K562 (cell line): ENCODE measurements around the gene CEBPE. TPM values are rescaled to one million over a fixed set of nuclear protein-coding genes. Genes with fewer than 3 reads are reported as not detected.

Experiments used
- CEBPG ChIP-seq, 3 experiments: fragments of 200-800 bp in 1 of 3; sonication (Bioruptor generic) in 1 of 3; sonication (generic) in 1 of 3; formaldehyde crosslinking in 1 of 3; IDR thresholded peaks in 2 of 3; conservative IDR thresholded peaks in 1 of 3; 2 replicates each; pipeline versions ENCODE4 v1.6.1 to v1.8.0; 2016 to 2022; ENCODE audit warnings: missing compliant biosample characterization in 2 of 3, missing genetic modification characterization in 2 of 3, mild to moderate bottlenecking in 1 of 3, missing genetic modification reagents in 1 of 3
- CTBP1 ChIP-seq: fragments of 450-650 bp; IDR thresholded peaks from 2 replicates; pipeline ENCODE4 v1.6.1; 2016; ENCODE audit warnings: borderline replicate concordance
- FIP1L1 ChIP-seq: fragments of 200-400 bp; formaldehyde crosslinking; IDR thresholded peaks from 2 replicates; pipeline ENCODE4 v1.6.1; 2018; ENCODE audit warnings: mild to moderate bottlenecking, low read depth, low read length; ENCODE audit not compliant: poor library complexity, severe bottlenecking
- FOXM1 ChIP-seq, 2 experiments: fragments of 450-650 bp in 1 of 2; sonication (generic) in 1 of 2; formaldehyde crosslinking in 1 of 2; IDR thresholded peaks; 2 replicates each; pipeline versions ENCODE4 v1.6.1 to v1.9.0; 2017 to 2022; ENCODE audit warnings: low read depth in 2 of 2, mild to moderate bottlenecking in 2 of 2, missing genetic modification reagents in 1 of 2, moderate library complexity in 1 of 2
- IFI16 ChIP-seq: fragments of 250-450 bp; sonication (Bioruptor Pico); IDR thresholded peaks from 2 replicates; pipeline ENCODE4 v2.1.2; 2022; ENCODE audit warnings: mild to moderate bottlenecking, inconsistent platforms
- IRF2 ChIP-seq: sonication (generic); formaldehyde crosslinking; IDR thresholded peaks from 2 replicates; pipeline ENCODE4 v1.8.1; 2022; ENCODE audit warnings: mild to moderate bottlenecking, missing genetic modification reagents
- MEIS2 ChIP-seq: fragments of 450-650 bp; IDR thresholded peaks from 2 replicates; pipeline ENCODE4 v1.6.1; 2014; ENCODE audit warnings: mild to moderate bottlenecking; ENCODE audit not compliant: partially characterized antibody
- NCOR1 ChIP-seq: fragments of 450-650 bp; IDR thresholded peaks from 2 replicates; pipeline ENCODE4 v1.6.1; 2016; ENCODE audit warnings: mild to moderate bottlenecking, moderate library complexity
- NEUROD1 ChIP-seq: fragments of 150-350 bp; IDR thresholded peaks from 2 replicates; pipeline ENCODE4 v1.6.1; 2014; ENCODE audit warnings: borderline replicate concordance, low read length, low read depth; ENCODE audit not compliant: partially characterized antibody
- NR0B1 ChIP-seq: fragments of 450-650 bp; IDR thresholded peaks from one replicate; pipeline ENCODE4 v1.6.1; 2018; ENCODE audit warnings: mild to moderate bottlenecking, moderate library complexity; ENCODE audit not compliant: partially characterized antibody
- PML ChIP-seq: IDR thresholded peaks from 2 replicates; pipeline ENCODE4 v1.6.1; 2012; ENCODE audit warnings: low read length, inconsistent platforms
- POLR2A ChIP-seq: fragments of 450-650 bp; conservative IDR thresholded peaks from 2 replicates; pipeline ENCODE4 v1.6.1; 2016
- RBM17 ChIP-seq: fragments of 200-400 bp; formaldehyde crosslinking; IDR thresholded peaks from 2 replicates; pipeline ENCODE4 v1.6.1; 2017; ENCODE audit warnings: low read depth, mild to moderate bottlenecking, low read length, borderline replicate concordance
- RFX7 ChIP-seq: fragments of 250-450 bp; sonication (Bioruptor Pico); IDR thresholded peaks from 2 replicates; pipeline ENCODE4 v1.5.1; 2021; ENCODE audit warnings: mild to moderate bottlenecking
- SMAD2 ChIP-seq: fragments of 150-350 bp; IDR thresholded peaks from 2 replicates; pipeline ENCODE4 v1.6.1; 2014; ENCODE audit warnings: low read depth, mild to moderate bottlenecking, low read length
- SMAD3 ChIP-seq: fragments of 450-650 bp; formaldehyde crosslinking; conservative IDR thresholded peaks from 2 replicates; pipeline ENCODE4 v1.4.0; 2020; ENCODE audit warnings: mild to moderate bottlenecking
- SREBF1 ChIP-seq: fragments of 150-350 bp; IDR thresholded peaks from 2 replicates; pipeline ENCODE4 v1.6.1; 2014; ENCODE audit warnings: antibody characterized with exemption, low read depth, low read length, borderline replicate concordance
- SRSF1 ChIP-seq: fragments of 200-400 bp; formaldehyde crosslinking; IDR thresholded peaks from 2 replicates; pipeline ENCODE4 v1.6.1; 2017; ENCODE audit warnings: mild to moderate bottlenecking, low read depth, low read length, moderate library complexity
- TBL1XR1 ChIP-seq, 2 experiments: IDR thresholded peaks; 2 replicates each; pipeline ENCODE4 v1.6.1; 2012; ENCODE audit warnings: improper control_type of control experiment in 2 of 2, low read length in 2 of 2, mild to moderate bottlenecking in 1 of 2
- ZBTB2 ChIP-seq: fragments of 450-650 bp; IDR thresholded peaks from 2 replicates; pipeline ENCODE4 v1.6.1; 2016; ENCODE audit warnings: antibody characterized with exemption
- ZNF134 ChIP-seq: fragments of 250-450 bp; sonication (Bioruptor Pico); conservative IDR thresholded peaks from 2 replicates; pipeline ENCODE4 v1.4.0; 2020
- ZNF24 ChIP-seq: fragments of 450-650 bp; IDR thresholded peaks from 2 replicates; pipeline ENCODE4 v1.6.1; 2016
- ZNF311 ChIP-seq: fragments of 250-450 bp; sonication (Bioruptor Pico); IDR thresholded peaks from 2 replicates; pipeline ENCODE4 v1.4.0; 2020; ENCODE audit warnings: mild to moderate bottlenecking, moderate library complexity
- ZSCAN29 ChIP-seq: fragments of 450-650 bp; IDR thresholded peaks from 2 replicates; pipeline ENCODE4 v1.6.1; 2017
- polyA plus RNA-seq, 8 experiments: library from polyadenylated mRNA; depleted of rRNA in 4 of 8; stranded (reverse) in 5 of 8; unstranded in 3 of 8; fragments of >200 nt; fragmentation: Nextera tagmentation in 2 of 8; fragmentation: Illumina TruSeq in 1 of 8; extraction: Ambion mirVana in 2 of 8; extraction: Trizol in 1 of 8; gene quantifications; 2 replicates each; pipeline versions ENCODE4 v1.2.1 to v1.2.3, GENCODE V29; 2011 to 2014; ENCODE audit warnings: inconsistent platforms in 1 of 8, missing spikeins in 1 of 8
- total RNA-seq, 7 experiments: library from RNA; depleted of rRNA in 6 of 7; stranded (reverse); fragments of >200 nt in 6 of 7; fragmentation: Illumina TruSeq in 2 of 7; extraction: Trizol in 2 of 7; gene quantifications; 2 replicates each; pipeline versions ENCODE4 v1.2.1 to v1.2.3, GENCODE V29; 2011 to 2021; ENCODE audit warnings: low replicate concordance in 1 of 7
- TF ChIP-seq, protein P1 (sequence below): fragments of 450-650 bp; formaldehyde crosslinking; IDR thresholded peaks from 2 replicates; pipeline ENCODE4 v1.4.0; 2022; ENCODE audit warnings: missing genetic modification characterization

Gene CEBPE
- total and polyA plus RNA-seq, 9 of the 15 experiments (the other 6 are each of a cell fraction or from before 2014, with no cell fraction given), result 0.09 to 0.15 (median 0.13) TPM; not detected in 6

GRCh38 chr14:23095196-23096108, 23.6 kb downstream of the CEBPE start, which contains the start of gene C14orf119 (continued):
- TF ChIP-seq SMAD2, result no peak
- peak; percentile 3 for TF ChIP-seq MEIS2
- TF ChIP-seq ZNF24, result 0 out of 2 replicates have a peak, but pooled peaks have one; percentile 26
- no peak for TF ChIP-seq NCOR1
- TF ChIP-seq TBL1XR1 (IDR thresholded peaks at IDR 0.05; ENCODE audit: low read length in 2 of 2), result peak; percentile 34 to 45; a peak in 2 of 4 replicates
- TF ChIP-seq IRF2 (CRISPR knock-in tag), result no peak
- no peak for TF ChIP-seq SMAD3 (CRISPR knock-in tag)
- TF ChIP-seq SRSF1, result no peak
- TF ChIP-seq NR0B1, result no peak
- TF ChIP-seq ZNF311 (CRISPR knock-in tag), result no peak
- TF ChIP-seq CEBPG (CRISPR knock-in tag; IDR thresholded peaks at IDR 0.05), result no peak
- no peak for TF ChIP-seq CEBPG (tag; conservative IDR thresholded peaks at IDR 0.05 in 1 of 2, IDR thresholded peaks at IDR 0.05 in 1 of 2)
- peak; percentile 62 for TF ChIP-seq CTBP1
- no peak for TF ChIP-seq RFX7 (CRISPR knock-in tag)
- TF ChIP-seq PML, result peak; percentile 54; the same call in 1 of the 2 replicates
- TF ChIP-seq, protein P1, sequence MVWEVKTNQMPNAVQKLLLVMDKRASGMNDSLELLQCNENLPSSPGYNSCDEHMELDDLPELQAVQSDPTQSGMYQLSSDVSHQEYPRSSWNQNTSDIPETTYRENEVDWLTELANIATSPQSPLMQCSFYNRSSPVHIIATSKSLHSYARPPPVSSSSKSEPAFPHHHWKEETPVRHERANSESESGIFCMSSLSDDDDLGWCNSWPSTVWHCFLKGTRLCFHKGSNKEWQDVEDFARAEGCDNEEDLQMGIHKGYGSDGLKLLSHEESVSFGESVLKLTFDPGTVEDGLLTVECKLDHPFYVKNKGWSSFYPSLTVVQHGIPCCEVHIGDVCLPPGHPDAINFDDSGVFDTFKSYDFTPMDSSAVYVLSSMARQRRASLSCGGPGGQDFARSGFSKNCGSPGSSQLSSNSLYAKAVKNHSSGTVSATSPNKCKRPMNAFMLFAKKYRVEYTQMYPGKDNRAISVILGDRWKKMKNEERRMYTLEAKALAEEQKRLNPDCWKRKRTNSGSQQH (CRISPR knock-in tag), result 0 out of 2 replicates have a peak, but pooled peaks have one; percentile 19
- TF ChIP-seq FOXM1 (IDR thresholded peaks at IDR 0.05; ENCODE audit: low read depth), result no peak; the same call in none of the 2 replicates
- TF ChIP-seq FOXM1 (CRISPR knock-in tag; IDR thresholded peaks at IDR 0.05; ENCODE audit: low read depth), result no peak
- TF ChIP-seq ZSCAN29, result no peak
- peak; percentile 89 for TF ChIP-seq POLR2A
- TF ChIP-seq RBM17, result no peak
- TF ChIP-seq NEUROD1, result no peak
- no peak for TF ChIP-seq FIP1L1
- no peak for TF ChIP-seq ZNF134 (CRISPR knock-in tag)
- TF ChIP-seq SREBF1, result no peak
- TF ChIP-seq ZBTB2, result 0 out of 2 replicates have a peak, but pooled peaks have one; percentile 44
- TF ChIP-seq IFI16 (CRISPR knock-in tag), result no peak
